WTC11 (cell line): ENCODE measurements around the gene CIZ1. TPM values are rescaled to one million over a fixed set of nuclear protein-coding genes. Genes with fewer than 3 reads are reported as not detected.

Experiments used
- ATAC-seq: fragments of 200-7000 bp; cut with Tn5 transposase; 2 replicates; pipeline ENCODE4 v1.10.0; 2021; ENCODE audit warnings: mild to moderate bottlenecking, moderate library complexity
- CTCF ChIA-PET: fragments of 300-600 bp; sonication (Branson Sonifier 250); formaldehyde crosslinking; loops from one replicate; lab custom pipeline; 2021; ENCODE audit warnings: antibody characterized with exemption; lab: Charles Lee
- POLR2A ChIA-PET: fragments of 350-600 bp; sonication (Branson Sonifier 250); formaldehyde crosslinking; loops from one replicate; lab custom pipeline; 2021; ENCODE audit warnings: antibody characterized with exemption; lab: Charles Lee
- DNase-seq: peaks from one replicate; pipeline ENCODE4 v3.0.0; 2021; ENCODE audit warnings: low spot score
- H3K27ac Mint-ChIP-seq: 2 replicates; pipeline ENCODE4 v1.8.0; 2021; ENCODE audit warnings: mixed read lengths
- H3K27me3 Mint-ChIP-seq: 2 replicates; pipeline ENCODE4 v1.8.0; 2021; ENCODE audit warnings: low read depth, mild to moderate bottlenecking, moderate library complexity, mixed read lengths
- H3K36me3 Mint-ChIP-seq: 2 replicates; pipeline ENCODE4 v1.8.0; 2021; ENCODE audit warnings: mixed read lengths
- H3K4me1 Mint-ChIP-seq: 2 replicates; pipeline ENCODE4 v1.8.0; 2022; ENCODE audit warnings: mixed read lengths
- H3K4me3 Mint-ChIP-seq: 2 replicates; pipeline ENCODE4 v1.8.0; 2021; ENCODE audit warnings: mild to moderate bottlenecking, moderate library complexity, mixed read lengths
- H3K9me3 Mint-ChIP-seq: 2 replicates; pipeline ENCODE4 v1.8.0; 2021; ENCODE audit warnings: mixed read lengths
- AR ChIP-seq: fragments of 250-450 bp; sonication (Bioruptor Pico); IDR thresholded peaks from 2 replicates; pipeline ENCODE4 v1.9.0; 2021; ENCODE audit warnings: mild to moderate bottlenecking
- ATF2 ChIP-seq: sonication (generic); formaldehyde crosslinking; IDR thresholded peaks from 2 replicates; pipeline ENCODE4 v1.8.1; 2022; ENCODE audit warnings: low read depth, missing genetic modification reagents, borderline replicate concordance
- CBFB ChIP-seq: sonication (generic); formaldehyde crosslinking; IDR thresholded peaks from 2 replicates; pipeline ENCODE4 v1.8.1; 2022; ENCODE audit warnings: mild to moderate bottlenecking, low read depth, missing genetic modification reagents
- CREB1 ChIP-seq: sonication (generic); formaldehyde crosslinking; IDR thresholded peaks from 2 replicates; pipeline ENCODE4 v1.8.0; 2023; ENCODE audit warnings: mild to moderate bottlenecking, missing genetic modification reagents
- E2F1 ChIP-seq: sonication (generic); formaldehyde crosslinking; IDR thresholded peaks from 2 replicates; pipeline ENCODE4 v1.8.0; 2022; ENCODE audit warnings: mild to moderate bottlenecking, missing genetic modification reagents
- ESRRA ChIP-seq: sonication (generic); formaldehyde crosslinking; IDR thresholded peaks from 2 replicates; pipeline ENCODE4 v1.8.1; 2022; ENCODE audit warnings: mild to moderate bottlenecking, missing genetic modification reagents, borderline replicate concordance
- HMGA2 ChIP-seq: fragments of 250-450 bp; sonication (Bioruptor Pico); IDR thresholded peaks from 2 replicates; pipeline ENCODE4 v1.4.0; 2021; ENCODE audit warnings: mild to moderate bottlenecking, moderate library complexity
- IRF2 ChIP-seq: sonication (generic); formaldehyde crosslinking; IDR thresholded peaks from 2 replicates; pipeline ENCODE4 v1.8.0; 2022; ENCODE audit warnings: low read depth, missing genetic modification reagents, borderline replicate concordance
- JAZF1 ChIP-seq: fragments of 250-450 bp; sonication (Bioruptor Pico); IDR thresholded peaks from 2 replicates; pipeline ENCODE4 v1.9.0; 2021; ENCODE audit warnings: moderate library complexity, mild to moderate bottlenecking, inconsistent platforms
- MYBL2 ChIP-seq: sonication (generic); formaldehyde crosslinking; IDR thresholded peaks from 2 replicates; pipeline ENCODE4 v1.8.1; 2023; ENCODE audit warnings: mild to moderate bottlenecking, moderate library complexity, missing genetic modification reagents
- NFATC4 ChIP-seq: fragments of 250-450 bp; sonication (Bioruptor Pico); IDR thresholded peaks from 2 replicates; pipeline ENCODE4 v1.9.0; 2021; ENCODE audit warnings: mild to moderate bottlenecking
- NR3C1 ChIP-seq: sonication (generic); formaldehyde crosslinking; conservative IDR thresholded peaks from 2 replicates; pipeline ENCODE4 v1.8.1; 2023; ENCODE audit warnings: low read depth, mild to moderate bottlenecking, missing genetic modification reagents
- RELA ChIP-seq: sonication (generic); formaldehyde crosslinking; IDR thresholded peaks from 2 replicates; pipeline ENCODE4 v1.8.1; 2022; ENCODE audit warnings: missing genetic modification reagents, mild to moderate bottlenecking, borderline replicate concordance
- TEAD1 ChIP-seq: sonication (generic); formaldehyde crosslinking; IDR thresholded peaks from 2 replicates; pipeline ENCODE4 v1.8.0; 2022; ENCODE audit warnings: mild to moderate bottlenecking, missing genetic modification reagents
- ZNF121 ChIP-seq: sonication (generic); formaldehyde crosslinking; IDR thresholded peaks from 2 replicates; pipeline ENCODE4 v1.8.0; 2023; ENCODE audit warnings: missing genetic modification reagents
- total RNA-seq: library from RNA; stranded (reverse); gene quantifications from 3 replicates; pipeline ENCODE4 v1.2.3, GENCODE V29; 2021
- TF ChIP-seq, protein P1 (sequence below): sonication (generic); formaldehyde crosslinking; conservative IDR thresholded peaks from 2 replicates; pipeline ENCODE4 v1.8.1; 2023; ENCODE audit warnings: mild to moderate bottlenecking, low read depth, missing genetic modification reagents, moderate library complexity
- TF ChIP-seq, protein P2 (sequence below): fragments of 250-450 bp; sonication (Bioruptor Pico); IDR thresholded peaks from 2 replicates; pipeline ENCODE4 v2.1.2; 2022; ENCODE audit warnings: mild to moderate bottlenecking, moderate library complexity
- TF ChIP-seq, protein P3 (sequence below): sonication (generic); formaldehyde crosslinking; IDR thresholded peaks from 2 replicates; pipeline ENCODE4 v1.8.1; 2023; ENCODE audit warnings: mild to moderate bottlenecking, moderate library complexity, missing genetic modification reagents
- TF ChIP-seq, protein P4 (sequence below): sonication (generic); formaldehyde crosslinking; IDR thresholded peaks from 2 replicates; pipeline ENCODE4 v1.8.0; 2023; ENCODE audit warnings: missing genetic modification reagents
- TF ChIP-seq, protein P5 (sequence below): fragments of 250-450 bp; sonication (Bioruptor Pico); IDR thresholded peaks from 2 replicates; pipeline ENCODE4 v1.8.0; 2021; ENCODE audit warnings: mild to moderate bottlenecking

CIZ1 gene
- total RNA-seq, 1 experiment from 2014 or later, result 90.2 TPM

GRCh38 chr9:128118971-128119665, 72.3 kb downstream of the CIZ1 start (continued):
- TF ChIP-seq, protein P1, sequence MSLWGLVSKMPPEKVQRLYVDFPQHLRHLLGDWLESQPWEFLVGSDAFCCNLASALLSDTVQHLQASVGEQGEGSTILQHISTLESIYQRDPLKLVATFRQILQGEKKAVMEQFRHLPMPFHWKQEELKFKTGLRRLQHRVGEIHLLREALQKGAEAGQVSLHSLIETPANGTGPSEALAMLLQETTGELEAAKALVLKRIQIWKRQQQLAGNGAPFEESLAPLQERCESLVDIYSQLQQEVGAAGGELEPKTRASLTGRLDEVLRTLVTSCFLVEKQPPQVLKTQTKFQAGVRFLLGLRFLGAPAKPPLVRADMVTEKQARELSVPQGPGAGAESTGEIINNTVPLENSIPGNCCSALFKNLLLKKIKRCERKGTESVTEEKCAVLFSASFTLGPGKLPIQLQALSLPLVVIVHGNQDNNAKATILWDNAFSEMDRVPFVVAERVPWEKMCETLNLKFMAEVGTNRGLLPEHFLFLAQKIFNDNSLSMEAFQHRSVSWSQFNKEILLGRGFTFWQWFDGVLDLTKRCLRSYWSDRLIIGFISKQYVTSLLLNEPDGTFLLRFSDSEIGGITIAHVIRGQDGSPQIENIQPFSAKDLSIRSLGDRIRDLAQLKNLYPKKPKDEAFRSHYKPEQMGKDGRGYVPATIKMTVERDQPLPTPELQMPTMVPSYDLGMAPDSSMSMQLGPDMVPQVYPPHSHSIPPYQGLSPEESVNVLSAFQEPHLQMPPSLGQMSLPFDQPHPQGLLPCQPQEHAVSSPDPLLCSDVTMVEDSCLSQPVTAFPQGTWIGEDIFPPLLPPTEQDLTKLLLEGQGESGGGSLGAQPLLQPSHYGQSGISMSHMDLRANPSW (CRISPR knock-in tag), result no peak
- TF ChIP-seq AR (CRISPR knock-in tag), result no peak

- Mint-ChIP-seq H3K27ac (no peak overlapping the region), H3K36me3 (peaks cover 16% of the 10 kb centered on the region), H3K4me1 (peaks cover 10% of the 10 kb centered on the region), H3K4me3 (peak overlapping the region; percentile 50; the same call in 1 of the 2 replicates), H3K27me3 (no peaks in the 10 kb centered on the region)
- no peak for ATAC-seq
- CTCF ChIA-PET, result interaction anchor here (0.6 to 2.8 kb wide), 53 partner anchors 10 to 1009 kb away, joined by 3 to 73 read pairs (median 7); partner anchors contain the start of genes BBLN, CIZ1, LCN2 and PIP5KL1
- POLR2A ChIA-PET, result no interaction called here
- TF ChIP-seq, protein P2, sequence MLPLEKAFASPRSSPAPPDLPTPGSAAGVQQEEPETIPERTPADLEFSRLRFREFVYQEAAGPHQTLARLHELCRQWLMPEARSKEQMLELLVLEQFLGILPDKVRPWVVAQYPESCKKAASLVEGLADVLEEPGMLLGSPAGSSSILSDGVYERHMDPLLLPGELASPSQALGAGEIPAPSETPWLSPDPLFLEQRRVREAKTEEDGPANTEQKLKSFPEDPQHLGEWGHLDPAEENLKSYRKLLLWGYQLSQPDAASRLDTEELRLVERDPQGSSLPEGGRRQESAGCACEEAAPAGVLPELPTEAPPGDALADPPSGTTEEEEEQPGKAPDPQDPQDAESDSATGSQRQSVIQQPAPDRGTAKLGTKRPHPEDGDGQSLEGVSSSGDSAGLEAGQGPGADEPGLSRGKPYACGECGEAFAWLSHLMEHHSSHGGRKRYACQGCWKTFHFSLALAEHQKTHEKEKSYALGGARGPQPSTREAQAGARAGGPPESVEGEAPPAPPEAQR (CRISPR knock-in tag), result no peak
- TF ChIP-seq E2F1 (CRISPR knock-in tag) (no peak), JAZF1 (CRISPR knock-in tag) (no peak), ESRRA (no peak), RELA (CRISPR knock-in tag) (no peak), ZNF121 (CRISPR knock-in tag) (no peak), NFATC4 (no peak), IRF2 (CRISPR knock-in tag) (no peak), HMGA2 (CRISPR knock-in tag) (no peak), CREB1 (CRISPR knock-in tag) (no peak), MYBL2 (CRISPR knock-in tag) (no peak), CBFB (CRISPR knock-in tag) (no peak), ATF2 (no peak), TEAD1 (CRISPR knock-in tag) (no peak), NR3C1 (CRISPR knock-in tag) (no peak)
- TF ChIP-seq, protein P3, sequence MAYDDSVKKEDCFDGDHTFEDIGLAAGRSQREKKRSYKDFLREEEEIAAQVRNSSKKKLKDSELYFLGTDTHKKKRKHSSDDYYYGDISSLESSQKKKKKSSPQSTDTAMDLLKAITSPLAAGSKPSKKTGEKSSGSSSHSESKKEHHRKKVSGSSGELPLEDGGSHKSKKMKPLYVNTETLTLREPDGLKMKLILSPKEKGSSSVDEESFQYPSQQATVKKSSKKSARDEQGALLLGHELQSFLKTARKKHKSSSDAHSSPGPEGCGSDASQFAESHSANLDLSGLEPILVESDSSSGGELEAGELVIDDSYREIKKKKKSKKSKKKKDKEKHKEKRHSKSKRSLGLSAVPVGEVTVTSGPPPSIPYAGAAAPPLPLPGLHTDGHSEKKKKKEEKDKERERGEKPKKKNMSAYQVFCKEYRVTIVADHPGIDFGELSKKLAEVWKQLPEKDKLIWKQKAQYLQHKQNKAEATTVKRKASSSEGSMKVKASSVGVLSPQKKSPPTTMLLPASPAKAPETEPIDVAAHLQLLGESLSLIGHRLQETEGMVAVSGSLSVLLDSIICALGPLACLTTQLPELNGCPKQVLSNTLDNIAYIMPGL, result no peak
- TF ChIP-seq, protein P4, sequence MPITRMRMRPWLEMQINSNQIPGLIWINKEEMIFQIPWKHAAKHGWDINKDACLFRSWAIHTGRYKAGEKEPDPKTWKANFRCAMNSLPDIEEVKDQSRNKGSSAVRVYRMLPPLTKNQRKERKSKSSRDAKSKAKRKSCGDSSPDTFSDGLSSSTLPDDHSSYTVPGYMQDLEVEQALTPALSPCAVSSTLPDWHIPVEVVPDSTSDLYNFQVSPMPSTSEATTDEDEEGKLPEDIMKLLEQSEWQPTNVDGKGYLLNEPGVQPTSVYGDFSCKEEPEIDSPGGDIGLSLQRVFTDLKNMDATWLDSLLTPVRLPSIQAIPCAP (CRISPR knock-in tag), result no peak
- TF ChIP-seq, protein P5, sequence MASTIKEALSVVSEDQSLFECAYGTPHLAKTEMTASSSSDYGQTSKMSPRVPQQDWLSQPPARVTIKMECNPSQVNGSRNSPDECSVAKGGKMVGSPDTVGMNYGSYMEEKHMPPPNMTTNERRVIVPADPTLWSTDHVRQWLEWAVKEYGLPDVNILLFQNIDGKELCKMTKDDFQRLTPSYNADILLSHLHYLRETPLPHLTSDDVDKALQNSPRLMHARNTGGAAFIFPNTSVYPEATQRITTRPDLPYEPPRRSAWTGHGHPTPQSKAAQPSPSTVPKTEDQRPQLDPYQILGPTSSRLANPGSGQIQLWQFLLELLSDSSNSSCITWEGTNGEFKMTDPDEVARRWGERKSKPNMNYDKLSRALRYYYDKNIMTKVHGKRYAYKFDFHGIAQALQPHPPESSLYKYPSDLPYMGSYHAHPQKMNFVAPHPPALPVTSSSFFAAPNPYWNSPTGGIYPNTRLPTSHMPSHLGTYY (CRISPR knock-in tag), result no peak
- TF ChIP-seq, all 79 proteins: peak for 0
- H3K9me3 Mint-ChIP-seq, result peaks cover 1% of the 10 kb centered on the region; the same call in 1 of the 2 replicates
- no peak for DNase-seq
Observed at GRCh38 chr9:128118472-128118857, 72.9 kb downstream of the CIZ1 start.
